GM21619 (cell line): Measurements from ENCODE around the gene PEA15.

Source experiments
- ATAC-seq: cut with Tn5 transposase; IDR thresholded peaks from one replicate; pipeline ENCODE4 v1.9.1; 2021; ENCODE audit not compliant: unreplicated experiment

PEA15 gene

GRCh38 chr1:160236806-160237205, 31.6 kb downstream of the PEA15 start:
- ATAC-seq, result no peak

GRCh38 chr1:160237558-160237957, 32.4 kb downstream of the PEA15 start:
- ATAC-seq, result no peak

DNA sequence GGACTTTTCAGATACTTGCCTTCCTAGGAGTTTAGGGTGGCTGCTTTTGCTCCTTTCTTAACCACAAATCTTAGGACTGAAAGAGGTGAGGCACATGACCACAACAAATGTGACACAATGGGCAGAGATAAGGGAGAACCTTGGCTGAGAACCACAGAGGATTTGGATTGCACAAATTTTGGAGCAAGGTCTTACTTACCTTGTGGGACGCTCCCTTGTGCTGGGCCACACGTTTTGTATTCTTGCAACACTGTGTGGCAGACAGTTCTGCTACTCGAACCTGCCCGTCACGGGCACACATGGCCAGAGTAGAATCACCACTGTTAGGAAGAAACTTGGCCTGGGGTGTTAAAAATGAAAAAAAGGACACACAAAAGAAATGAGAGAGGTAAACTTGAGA, 33.2 kb downstream of the PEA15 start:
- ATAC-seq, result no peak

GRCh38 chr1:160239582-160240299, 34.6 kb downstream of the PEA15 start:
- ATAC-seq, result no peak

DNA sequence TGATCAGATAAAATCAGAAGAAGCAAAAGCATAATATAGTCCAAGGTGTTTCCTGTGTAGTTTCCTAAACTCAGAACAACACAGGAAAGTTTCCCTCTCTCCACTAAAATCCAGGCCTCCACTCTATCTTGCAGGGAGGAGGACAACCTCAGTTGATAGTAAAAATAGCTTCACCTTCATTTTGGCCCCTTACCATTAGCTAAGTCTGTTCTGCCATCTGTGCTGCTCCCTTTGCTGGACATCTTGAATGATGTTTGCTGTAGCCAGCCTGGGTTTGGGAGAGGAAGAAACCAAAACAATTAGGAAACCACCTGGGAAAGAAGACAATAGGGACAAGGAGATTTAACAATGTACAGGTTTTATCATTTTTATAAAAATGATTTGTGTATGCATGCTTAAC, 38.6 kb downstream of the PEA15 start:
- ATAC-seq, result no peak

DNA sequence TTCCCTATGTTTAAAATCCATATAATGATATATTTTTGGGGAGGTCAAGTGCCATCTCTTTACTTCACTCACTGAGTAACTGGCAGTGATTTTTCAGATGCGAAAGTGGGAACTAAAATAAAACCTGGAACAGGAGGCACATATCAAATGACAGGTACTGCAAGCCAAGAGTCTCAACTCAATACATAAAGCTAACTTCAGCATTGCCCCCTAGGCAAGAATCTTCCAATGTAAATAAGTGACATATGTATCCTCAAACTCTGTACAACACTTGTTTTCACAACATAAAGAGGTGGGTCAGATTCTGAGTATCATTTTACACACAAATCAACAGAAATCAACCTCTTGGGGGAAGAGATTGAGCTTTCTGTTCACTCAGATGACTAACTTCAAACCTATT, 39.0 kb downstream of the PEA15 start:
- ATAC-seq, result no peak

- ATAC-seq, result no peak
These were observed 40.2 kb downstream of the PEA15 start for GRCh38 chr1:160245434-160245833.

DNA sequence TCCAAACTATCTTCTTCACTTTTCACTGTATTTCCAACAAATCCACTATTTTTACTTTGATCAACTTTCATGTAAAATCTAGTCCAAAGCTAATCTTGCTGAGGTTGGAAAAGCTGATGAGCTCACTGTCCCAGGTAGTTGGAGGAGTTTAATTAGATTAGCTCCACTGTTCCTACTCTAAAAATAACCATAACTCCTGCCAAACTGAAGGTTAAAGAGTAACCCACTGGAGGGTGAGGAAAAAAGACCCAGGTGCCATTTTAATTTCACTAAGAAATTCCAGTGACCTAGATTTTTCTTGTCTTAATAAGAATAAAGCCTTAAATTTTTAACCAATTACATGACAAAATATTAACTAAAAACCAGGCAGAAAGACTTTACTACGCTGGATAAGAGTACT, 41.9 kb downstream of the PEA15 start:
- no peak for ATAC-seq

- no peak for ATAC-seq
These were observed 45.8 kb downstream of the PEA15 start for GRCh38 chr1:160251011-160251410.

- no peak for ATAC-seq
These were observed 46.7 kb downstream of the PEA15 start for GRCh38 chr1:160251687-160252526.

DNA sequence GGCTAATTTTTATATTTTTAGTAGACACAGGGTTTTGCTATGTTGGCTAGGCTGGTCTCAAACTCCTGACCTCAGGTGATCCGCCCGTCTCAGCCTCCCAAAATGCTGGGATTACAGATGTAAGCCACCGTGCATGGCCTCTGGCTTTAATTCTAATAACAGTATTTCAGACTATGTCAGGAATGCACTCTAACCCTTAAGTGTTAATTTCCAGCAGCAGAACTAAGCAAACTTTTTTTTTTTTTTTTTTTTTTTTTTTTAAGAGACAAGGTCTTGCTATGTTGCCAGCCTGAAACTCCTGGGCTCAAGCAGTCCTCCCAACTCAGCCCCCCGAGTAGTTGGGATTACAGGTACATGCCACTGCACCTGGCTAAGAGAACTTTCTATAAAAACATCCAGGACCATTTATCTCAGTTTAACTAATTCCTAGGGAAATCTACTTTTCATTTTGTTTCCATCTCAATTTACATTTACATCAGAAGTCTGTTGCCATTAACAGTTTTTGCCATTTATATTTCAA, 50.7 kb downstream of the PEA15 start:
- no peak for ATAC-seq

GRCh38 chr1:160256396-160257046, 51.3 kb downstream of the PEA15 start:
- ATAC-seq, result no peak

- no peak for ATAC-seq
These were observed 52.3 kb downstream of the PEA15 start for GRCh38 chr1:160257411-160258015.

GRCh38 chr1:160258177-160258798, 53.1 kb downstream of the PEA15 start:
- ATAC-seq, result no peak

DNA sequence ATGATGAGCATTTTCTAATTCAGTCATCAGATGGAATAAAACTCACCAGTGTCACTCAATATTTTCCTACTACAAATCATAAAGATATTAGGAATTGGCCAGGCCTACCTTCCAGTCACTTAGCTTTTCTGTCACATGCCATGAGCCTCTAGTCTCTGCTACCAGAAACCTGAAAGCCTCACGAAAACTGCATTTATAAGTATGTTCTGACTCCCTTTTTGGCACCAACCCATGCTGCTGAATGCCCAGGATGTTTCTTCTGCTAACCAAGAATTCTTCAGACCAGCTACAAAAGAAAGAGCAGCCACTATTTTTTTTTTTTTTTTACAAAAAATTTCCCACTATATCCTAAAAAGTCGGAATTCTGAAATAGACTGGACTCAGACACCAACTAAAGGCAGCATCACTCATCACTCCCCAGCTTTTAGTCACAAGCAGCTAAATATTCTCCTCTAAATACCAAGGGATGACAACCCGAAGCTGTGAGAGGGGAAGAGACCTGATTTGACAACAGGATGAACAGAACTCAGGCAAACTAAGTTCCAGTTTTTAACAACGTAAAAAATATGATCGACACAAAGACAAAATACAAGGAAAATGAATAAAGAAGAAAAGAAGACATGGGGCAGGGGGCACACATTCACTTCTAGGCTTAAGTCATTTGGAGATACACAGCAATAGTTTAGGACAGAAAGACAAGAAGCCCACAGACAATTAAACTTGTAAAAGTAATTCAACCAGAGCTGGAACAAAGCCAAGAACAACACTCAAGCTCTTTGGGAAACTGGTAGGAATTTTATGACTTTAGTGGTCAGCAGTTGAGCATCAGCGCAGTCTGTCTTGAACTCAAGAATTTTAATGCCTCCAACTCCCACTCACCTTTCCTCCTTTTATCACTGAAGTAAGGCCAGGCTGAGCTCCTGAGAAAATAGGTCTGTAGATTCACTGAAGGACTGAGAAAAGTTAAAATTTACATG, 55.5 kb downstream of the PEA15 start:
- ATAC-seq, result no peak

GRCh38 chr1:160261556-160261892, 56.3 kb downstream of the PEA15 start:
- peak; percentile 25 for ATAC-seq

DNA sequence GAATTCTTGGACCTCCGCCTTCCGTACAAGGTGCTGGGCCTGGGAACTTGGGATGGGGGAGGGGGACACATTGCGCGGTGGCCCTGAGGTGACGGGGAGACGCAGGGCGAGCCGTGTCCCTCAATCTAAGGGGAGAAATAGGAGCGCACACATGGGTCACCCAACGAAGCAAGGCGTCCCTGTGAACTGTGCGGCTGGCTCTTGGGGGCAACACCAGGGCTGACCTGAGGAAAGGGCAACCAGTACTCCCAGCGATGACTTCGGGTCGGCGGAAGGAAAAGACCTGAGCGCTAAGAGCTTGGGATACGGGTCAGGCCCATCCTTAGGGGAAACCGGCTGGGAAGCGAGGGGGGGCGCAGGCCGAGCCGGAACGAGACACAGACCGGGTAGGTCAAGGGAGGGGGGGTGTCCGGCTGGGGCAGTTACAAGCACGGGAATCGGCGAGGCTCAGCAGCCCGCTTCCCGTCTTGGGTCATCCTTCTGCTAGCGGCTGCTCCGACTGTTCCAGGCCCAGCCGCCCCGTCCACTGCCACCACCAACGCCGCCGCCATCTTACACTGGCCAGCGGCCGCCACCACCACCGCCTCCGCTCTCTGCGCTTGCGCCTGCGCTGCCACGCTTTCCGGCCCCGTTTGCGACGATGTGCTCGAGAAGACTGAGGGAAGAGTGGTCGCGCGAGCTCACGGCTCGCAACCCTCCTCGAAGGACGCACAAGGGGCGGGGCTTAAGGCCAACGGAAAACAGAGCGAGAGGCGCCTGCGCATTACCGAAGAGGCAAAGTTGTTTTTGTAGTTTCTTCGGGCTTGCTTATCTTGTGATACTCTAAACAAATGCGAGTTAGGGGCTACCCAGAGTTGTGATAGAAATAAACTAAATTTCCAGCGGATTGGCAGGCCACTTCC, 57.0 kb downstream of the PEA15 start, which contains the start of gene DCAF8:
TSS of gene DCAF8 (minus strand) at position 657 of the 902 bp plus-strand sequence. CDS start 18,541 bp downstream, outside the sequence.
- peak; percentile 73 for ATAC-seq

GRCh38 chr1:160264795-160265307, 59.7 kb downstream of the PEA15 start:
- no peak for ATAC-seq
